ENCODE measurements around the gene MSH5. TPM values are rescaled to one million over a fixed set of nuclear protein-coding genes. Genes with fewer than 3 reads are reported as not detected.

MSH5 gene
- polyA plus RNA-seq, 3 donors: 0.58 to 31.2 (median 1.9) TPM

DNA sequence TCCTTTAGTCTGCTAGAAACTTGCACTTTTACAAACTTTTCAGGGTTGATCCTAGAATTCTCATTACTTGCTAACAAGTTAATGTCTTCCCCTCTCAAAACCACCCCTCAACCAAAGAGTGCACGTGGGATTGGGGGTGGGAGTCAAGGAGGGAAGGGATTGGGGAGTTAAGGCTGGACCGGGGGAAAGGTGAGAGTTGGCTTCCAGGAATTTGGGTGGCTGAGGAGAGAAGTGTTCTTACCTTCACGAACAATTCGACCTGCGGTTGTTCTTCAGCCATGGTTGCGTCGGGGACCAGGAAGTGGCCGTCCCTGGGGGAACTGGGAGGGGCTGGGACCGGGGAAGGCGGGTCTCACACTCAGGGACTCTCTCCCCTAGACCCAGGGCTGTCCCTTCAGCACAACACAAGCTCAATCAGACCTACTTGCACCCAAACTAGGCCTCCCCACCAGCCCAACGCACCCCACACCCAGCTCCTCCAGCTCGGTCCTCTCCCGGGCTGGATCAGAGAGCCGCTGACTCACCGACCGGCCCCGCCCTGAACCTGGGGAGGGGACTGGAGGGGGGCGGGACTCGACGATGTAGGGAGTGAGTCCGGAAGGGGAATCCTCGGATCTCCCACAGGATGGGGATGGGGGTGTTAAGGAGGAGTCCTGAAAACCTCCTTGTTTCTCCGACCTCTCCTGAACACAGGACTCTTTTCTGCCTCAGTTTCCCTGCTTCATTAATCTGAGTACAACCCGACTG lies 3.6 kb upstream of the MSH5 start, which contains the start of gene CLIC1:
Gene CLIC1, minus strand, starts transcription at position 510 of the 747 bp plus-strand sequence. Its CDS starts 230 bp downstream, at position 280.
- no peaks in the 10 kb centered on the region for H3K27me3 ChIP-seq (ENCODE audit: control insufficient read depth in 2 of 2, insufficient read depth in 2 of 2, low read length in 2 of 2)
- DNase-seq: peak; percentile 81 to 88 (median 81)
- peaks cover 67 to 83% of the 10 kb centered on the region in 2 donors for H3K4me1 ChIP-seq (ENCODE audit: control insufficient read depth in 1 of 2, insufficient read depth in 2 of 2, low read length in 2 of 2)
- H3K9me3 ChIP-seq (replicated peaks in 1 of 2; ENCODE audit: control insufficient read depth in 1 of 2, insufficient read depth in 1 of 2, low read length in 2 of 2): no peaks in the 10 kb centered on the region
- peak within 1 kb of the TSS; percentile 74 to 100 (median 96) for H3K4me3 ChIP-seq (replicated peaks in 1 of 3; ENCODE audit: low read depth in 2 of 3, low read length in 3 of 3)
- Mint-ChIP-seq H3K36me3 (peaks cover 29 to 36% of the 10 kb centered on the region in 2 donors), H3K9me3 (peaks cover 0 to 2% (median 0%) of the 10 kb centered on the region in 7 donors), H3K4me1 (peaks cover 64% of the 10 kb centered on the region), H3K27me3 (ENCODE audit: low read depth in 3 of 3) (peaks cover 0 to 5% (median 2%) of the 10 kb centered on the region in 3 donors), H3K4me3 (peak within 1 kb of the TSS; percentile 99 to 100), H3K27ac (peak within 1 kb of the TSS; percentile 95 to 100 (median 99))
- intact Hi-C loops (cut with micrococcal nuclease): loop anchor here in 1 of 2 donors (1.0 to 10.0 kb wide), 4 partner anchors 8 to 191 kb away; partner anchors contain the start of genes ATP6V1G2, CSNK2B, DDX39B and LY6G5B
- peaks cover 29 to 32% of the 10 kb centered on the region in 2 donors for H3K36me3 ChIP-seq (replicated peaks in 1 of 2; ENCODE audit: control insufficient read depth in 1 of 2, insufficient read depth in 2 of 2, low read length in 2 of 2)
- WGBS (ENCODE audit: insufficient coverage): 0% methylated on average over 2 of the region's 24 CpGs
- TF ChIP-seq CTCF (IDR thresholded peaks at IDR 0.05): no peak
- peak within 1 kb of the TSS; percentile 91 to 99 for H3K27ac ChIP-seq (ENCODE audit: low read depth in 1 of 2, low read length in 2 of 2)
- no peak within 1 kb of the TSS for H2AFZ ChIP-seq (ENCODE audit: insufficient read depth, low read depth, low read length, poor library complexity, severe bottlenecking)
- H4K20me1 ChIP-seq (ENCODE audit: insufficient read depth, low read length): peaks cover 37% of the 10 kb centered on the region
- H3K79me2 ChIP-seq (ENCODE audit: insufficient read depth, low read length): peaks cover 71% of the 10 kb centered on the region
- H3K4me2 ChIP-seq (replicated peaks; ENCODE audit: extremely low read depth, low read length, poor library complexity, severe bottlenecking): peak within 1 kb of the TSS; percentile 94
- H3K9ac ChIP-seq (ENCODE audit: insufficient read depth, low read length, poor library complexity, severe bottlenecking): peak within 1 kb of the TSS; percentile 89

GRCh38 chr6:31736768-31737314 lies 3.0 kb upstream of the MSH5 start:
- Histone ChIP-seq H4K20me1 (ENCODE audit: insufficient read depth, low read length) (peaks cover 30% of the 10 kb centered on the region), H3K9me3 (replicated peaks in 1 of 2; ENCODE audit: control insufficient read depth in 1 of 2, insufficient read depth in 1 of 2, low read length in 2 of 2) (no peaks in the 10 kb centered on the region), H3K4me3 (replicated peaks in 1 of 3; ENCODE audit: low read depth in 2 of 3, low read length in 3 of 3) (peak overlapping the region; percentile 74 to 100 (median 96)), H3K27me3 (ENCODE audit: control insufficient read depth in 2 of 2, insufficient read depth in 2 of 2, low read length in 2 of 2) (no peaks in the 10 kb centered on the region), H3K36me3 (replicated peaks in 1 of 2; ENCODE audit: control insufficient read depth in 1 of 2, insufficient read depth in 2 of 2, low read length in 2 of 2) (peaks cover 24 to 25% of the 10 kb centered on the region in 2 donors), H3K4me2 (replicated peaks; ENCODE audit: extremely low read depth, low read length, poor library complexity, severe bottlenecking) (peak overlapping the region; percentile 94), H3K79me2 (ENCODE audit: insufficient read depth, low read length) (peaks cover 73% of the 10 kb centered on the region), H2AFZ (ENCODE audit: insufficient read depth, low read depth, low read length, poor library complexity, severe bottlenecking) (no peak overlapping the region), H3K27ac (ENCODE audit: low read depth in 1 of 2, low read length in 2 of 2) (peak overlapping the region; percentile 91 to 99), H3K9ac (ENCODE audit: insufficient read depth, low read length, poor library complexity, severe bottlenecking) (peak overlapping the region; percentile 89), H3K4me1 (ENCODE audit: control insufficient read depth in 1 of 2, insufficient read depth in 2 of 2, low read length in 2 of 2) (peaks cover 68 to 81% of the 10 kb centered on the region in 2 donors)
- peaks cover 26 to 30% of the 10 kb centered on the region in 2 donors for H3K36me3 Mint-ChIP-seq
- peak overlapping the region; percentile 99 to 100 for H3K4me3 Mint-ChIP-seq
- H3K9me3 Mint-ChIP-seq: peaks cover 0 to 2% (median 0%) of the 10 kb centered on the region in 7 donors
- TF ChIP-seq CTCF (IDR thresholded peaks at IDR 0.05): no peak
- peak overlapping the region; percentile 95 to 100 (median 99) for H3K27ac Mint-ChIP-seq
- H3K27me3 Mint-ChIP-seq (ENCODE audit: low read depth in 3 of 3): peaks cover 0 to 5% (median 2%) of the 10 kb centered on the region in 3 donors
- intact Hi-C loops (cut with micrococcal nuclease): loop anchor here in 1 of 2 donors (1.0 to 10.0 kb wide), 4 partner anchors 9 to 192 kb away; partner anchors contain the start of genes ATP6V1G2, CSNK2B, DDX39B and LY6G5B
- 3% methylated on average over 7 of the region's 10 CpGs for WGBS (ENCODE audit: insufficient coverage)
- peaks cover 67% of the 10 kb centered on the region for H3K4me1 Mint-ChIP-seq
- DNase-seq: peak in 2 of 3 donors; percentile 47 to 60
